ENCODE results near the gene COL25A1.

The COL25A1 gene

GRCh38 chr4:108980455-108981239, 321.8 kb downstream of the COL25A1 start:
- DNase-seq (ENCODE audit: low read depth): no peak
- no peak overlapping the region for H3K4me3 ChIP-seq (ENCODE audit: low read length)
- no peak for TF ChIP-seq CTCF (conservative IDR thresholded peaks at IDR 0.05; ENCODE audit: low read depth, low read length)

- no peak for DNase-seq (ENCODE audit: low read depth)
- H3K4me3 ChIP-seq (ENCODE audit: low read length): no peak overlapping the region
- TF ChIP-seq CTCF (conservative IDR thresholded peaks at IDR 0.05; ENCODE audit: low read depth, low read length): no peak
Measured at GRCh38 chr4:108979759-108980158, 322.7 kb downstream of the COL25A1 start.

GRCh38 chr4:108978066-108978465, 324.4 kb downstream of the COL25A1 start:
- no peak overlapping the region for H3K4me3 ChIP-seq (ENCODE audit: low read length)
- DNase-seq (ENCODE audit: low read depth): no peak
- no peak for TF ChIP-seq CTCF (conservative IDR thresholded peaks at IDR 0.05; ENCODE audit: low read depth, low read length)

- no peak overlapping the region for H3K4me3 ChIP-seq (ENCODE audit: low read length)
- TF ChIP-seq CTCF (conservative IDR thresholded peaks at IDR 0.05; ENCODE audit: low read depth, low read length): no peak
- no peak for DNase-seq (ENCODE audit: low read depth)
Measured at GRCh38 chr4:108972613-108973283, 329.7 kb downstream of the COL25A1 start.

- no peak for TF ChIP-seq CTCF (conservative IDR thresholded peaks at IDR 0.05; ENCODE audit: low read depth, low read length)
- no peak for DNase-seq (ENCODE audit: low read depth)
- H3K4me3 ChIP-seq (ENCODE audit: low read length): no peak overlapping the region
Measured at GRCh38 chr4:108971473-108971872, 331.0 kb downstream of the COL25A1 start.

GRCh38 chr4:108965472-108966076, 336.9 kb downstream of the COL25A1 start:
- TF ChIP-seq CTCF (conservative IDR thresholded peaks at IDR 0.05; ENCODE audit: low read depth, low read length): no peak
- no peak overlapping the region for H3K4me3 ChIP-seq (ENCODE audit: low read length)

More at GRCh38 chr4:108965472-108966076, 336.9 kb downstream of the COL25A1 start:
- no peak for DNase-seq (ENCODE audit: low read depth)
